ENCODE measurements around the gene BNC2.
"Not testable (repeated sequence)": the region's sequence is repeated elsewhere in the genome, so short reads cannot be mapped to it uniquely, and the experiment has no call there.

The BNC2 gene

GRCh38 chr9:16870596-16871335 lies at the start of gene BNC2:
Gene BNC2 (minus strand): TSS chr9:16870670. CDS start chr9:16870648, 22 bp downstream.
- peak; percentile 75 for DNase-seq

- no peak for DNase-seq
Measured at GRCh38 chr9:16918920-16919319, 48.5 kb upstream of the BNC2 start.

GRCh38 chr9:16915126-16915831 lies 44.8 kb upstream of the BNC2 start:
- no peak for DNase-seq

GRCh38 chr9:16912197-16912596 lies 41.7 kb upstream of the BNC2 start:
- DNase-seq: no peak

- not testable (repeated sequence) for DNase-seq
Measured at GRCh38 chr9:16908206-16908605, 37.7 kb upstream of the BNC2 start.

- no peak for DNase-seq
Measured at GRCh38 chr9:16904655-16905054, 34.2 kb upstream of the BNC2 start.

- peak; percentile 29 for DNase-seq
Measured at GRCh38 chr9:16901590-16901989, 31.1 kb upstream of the BNC2 start.

- DNase-seq: no peak
Measured at GRCh38 chr9:16899606-16900005, 29.1 kb upstream of the BNC2 start.

- no peak for DNase-seq
Measured at GRCh38 chr9:16898464-16898863, 28.0 kb upstream of the BNC2 start.

- no peak for DNase-seq
Measured at GRCh38 chr9:16888594-16888993, 18.1 kb upstream of the BNC2 start.

- no peak for DNase-seq
Measured at GRCh38 chr9:16885931-16886330, 15.5 kb upstream of the BNC2 start.

GRCh38 chr9:16884952-16885513 lies 14.6 kb upstream of the BNC2 start:
- DNase-seq: peak; percentile 55

GRCh38 chr9:16884373-16884772 lies 13.9 kb upstream of the BNC2 start:
- no peak for DNase-seq

- DNase-seq: peak; percentile 25
Measured at GRCh38 chr9:16883586-16883985, 13.1 kb upstream of the BNC2 start.

- not testable (repeated sequence) for DNase-seq
Measured at GRCh38 chr9:16882440-16882839, 12.0 kb upstream of the BNC2 start.

- DNase-seq: peak; percentile 8
Measured at GRCh38 chr9:16879416-16879815, 8.9 kb upstream of the BNC2 start.

- no peak for DNase-seq
Measured at GRCh38 chr9:16877256-16877655, 6.8 kb upstream of the BNC2 start.

- DNase-seq: peak; percentile 44
Measured at GRCh38 chr9:16873126-16873802, 2.8 kb upstream of the BNC2 start.

GRCh38 chr9:16871336-16872151 lies 1.1 kb upstream of the BNC2 start:
- DNase-seq: peak; percentile 95

GRCh38 chr9:16869882-16870595 lies 431 bp downstream of the BNC2 start:
- DNase-seq: peak; percentile 37

- DNase-seq: peak; percentile 55
Measured at GRCh38 chr9:16869131-16869881, 1.2 kb downstream of the BNC2 start.

All from fibroblast of skin of right biceps (primary cell).